ENCODE measurements around the gene NUP153. TPM values are rescaled to one million over a fixed set of nuclear protein-coding genes. Genes with fewer than 3 reads are reported as not detected.
A peak's percentile ranks its signal among the peaks of the same experiment; 100 is the strongest.

Gene NUP153
- total RNA-seq, 1 donor from 2014 or later: 30.8 TPM

DNA sequence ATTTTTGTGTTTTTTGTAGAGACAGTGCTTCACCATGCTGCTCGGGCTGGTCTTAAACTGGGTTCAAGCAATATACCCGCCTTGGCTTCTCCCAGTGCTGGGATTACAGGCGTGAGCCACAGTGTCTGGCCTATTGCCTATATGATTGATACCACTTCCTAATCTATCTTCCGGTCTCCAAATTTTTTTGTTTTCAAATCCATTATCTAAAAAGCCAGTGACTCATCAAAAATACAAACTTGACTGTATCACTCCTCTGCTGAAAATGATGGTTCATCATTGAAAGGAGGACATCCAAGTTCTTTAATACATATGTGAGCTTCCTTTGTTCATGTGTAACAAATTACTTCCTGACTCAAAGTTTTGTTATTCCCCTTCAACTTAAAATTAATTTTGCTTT lies 71.2 kb downstream of the NUP153 start:
- H3K4me3 ChIP-seq (ENCODE audit: low read length in 3 of 3): no peak overlapping the region
- H3K27ac ChIP-seq (ENCODE audit: low read depth, low read length): no peak overlapping the region
- no peak overlapping the region for H3K9ac ChIP-seq (ENCODE audit: low read depth in 1 of 3, low read length in 3 of 3)
- no peaks in the 10 kb centered on the region for H3K9me3 ChIP-seq (ENCODE audit: control insufficient read depth in 3 of 3, low read length in 3 of 3)
- no peaks in the 10 kb centered on the region for H3K27me3 ChIP-seq (ENCODE audit: control insufficient read depth in 3 of 3, insufficient read depth in 3 of 3, low read length in 3 of 3)
- peaks cover 2 to 7% (median 3%) of the 10 kb centered on the region in 3 donors for H3K4me1 ChIP-seq (ENCODE audit: control insufficient read depth in 3 of 3, insufficient read depth in 3 of 3, low read length in 3 of 3)
- peaks cover 0 to 24% (median 18%) of the 10 kb centered on the region in 3 donors for H3K36me3 ChIP-seq (ENCODE audit: control insufficient read depth in 3 of 3, insufficient read depth in 3 of 3, low read length in 3 of 3)

GRCh38 chr6:17633465-17634188 lies 73.1 kb downstream of the NUP153 start:
- H3K27ac ChIP-seq (ENCODE audit: low read depth, low read length): no peak overlapping the region
- H3K9ac ChIP-seq (ENCODE audit: low read depth in 1 of 3, low read length in 3 of 3): no peak overlapping the region
- H3K4me3 ChIP-seq (ENCODE audit: low read length in 3 of 3): no peak overlapping the region
- H3K36me3 ChIP-seq (ENCODE audit: control insufficient read depth in 3 of 3, insufficient read depth in 3 of 3, low read length in 3 of 3): peaks cover 0 to 22% (median 21%) of the 10 kb centered on the region in 3 donors
- H3K9me3 ChIP-seq (ENCODE audit: control insufficient read depth in 3 of 3, low read length in 3 of 3): no peaks in the 10 kb centered on the region
- peaks cover 3 to 5% (median 4%) of the 10 kb centered on the region in 3 donors for H3K4me1 ChIP-seq (ENCODE audit: control insufficient read depth in 3 of 3, insufficient read depth in 3 of 3, low read length in 3 of 3)
- H3K27me3 ChIP-seq (ENCODE audit: control insufficient read depth in 3 of 3, insufficient read depth in 3 of 3, low read length in 3 of 3): no peaks in the 10 kb centered on the region

GRCh38 chr6:17632934-17633333 lies 73.8 kb downstream of the NUP153 start:
- Histone ChIP-seq H3K9me3 (ENCODE audit: control insufficient read depth in 3 of 3, low read length in 3 of 3) (no peaks in the 10 kb centered on the region), H3K27ac (ENCODE audit: low read depth, low read length) (no peak overlapping the region), H3K4me1 (ENCODE audit: control insufficient read depth in 3 of 3, insufficient read depth in 3 of 3, low read length in 3 of 3) (peaks cover 0 to 3% (median 2%) of the 10 kb centered on the region in 3 donors), H3K27me3 (ENCODE audit: control insufficient read depth in 3 of 3, insufficient read depth in 3 of 3, low read length in 3 of 3) (no peaks in the 10 kb centered on the region), H3K9ac (ENCODE audit: low read depth in 1 of 3, low read length in 3 of 3) (no peak overlapping the region), H3K36me3 (ENCODE audit: control insufficient read depth in 3 of 3, insufficient read depth in 3 of 3, low read length in 3 of 3) (peaks cover 0 to 25% (median 22%) of the 10 kb centered on the region in 3 donors), H3K4me3 (ENCODE audit: low read length in 3 of 3) (no peak overlapping the region)

- Histone ChIP-seq H3K36me3 (ENCODE audit: control insufficient read depth in 3 of 3, insufficient read depth in 3 of 3, low read length in 3 of 3) (peaks cover 5 to 26% (median 18%) of the 10 kb centered on the region in 3 donors), H3K9ac (ENCODE audit: low read depth in 1 of 3, low read length in 3 of 3) (no peak overlapping the region), H3K9me3 (ENCODE audit: control insufficient read depth in 3 of 3, low read length in 3 of 3) (no peaks in the 10 kb centered on the region)
Measured at GRCh38 chr6:17630511-17631073, 76.1 kb downstream of the NUP153 start.

GRCh38 chr6:17629824-17630510 lies 76.8 kb downstream of the NUP153 start:
- H3K27me3 ChIP-seq (ENCODE audit: control insufficient read depth in 3 of 3, insufficient read depth in 3 of 3, low read length in 3 of 3): no peaks in the 10 kb centered on the region
- no peak overlapping the region for H3K27ac ChIP-seq (ENCODE audit: low read depth, low read length)
- H3K9ac ChIP-seq (ENCODE audit: low read depth in 1 of 3, low read length in 3 of 3): no peak overlapping the region
- H3K4me3 ChIP-seq (ENCODE audit: low read length in 3 of 3): no peak overlapping the region
- peaks cover 0 to 3% (median 2%) of the 10 kb centered on the region in 3 donors for H3K4me1 ChIP-seq (ENCODE audit: control insufficient read depth in 3 of 3, insufficient read depth in 3 of 3, low read length in 3 of 3)
- H3K36me3 ChIP-seq (ENCODE audit: control insufficient read depth in 3 of 3, insufficient read depth in 3 of 3, low read length in 3 of 3): peaks cover 5 to 30% (median 18%) of the 10 kb centered on the region in 3 donors
- H3K9me3 ChIP-seq (ENCODE audit: control insufficient read depth in 3 of 3, low read length in 3 of 3): no peaks in the 10 kb centered on the region

More at GRCh38 chr6:17630511-17631073, 76.1 kb downstream of the NUP153 start:
- Histone ChIP-seq H3K4me3 (ENCODE audit: low read length in 3 of 3) (no peak overlapping the region), H3K4me1 (ENCODE audit: control insufficient read depth in 3 of 3, insufficient read depth in 3 of 3, low read length in 3 of 3) (peaks cover 0 to 3% (median 2%) of the 10 kb centered on the region in 3 donors), H3K27ac (ENCODE audit: low read depth, low read length) (no peak overlapping the region), H3K27me3 (ENCODE audit: control insufficient read depth in 3 of 3, insufficient read depth in 3 of 3, low read length in 3 of 3) (no peaks in the 10 kb centered on the region)

GRCh38 chr6:17628873-17629272 lies 77.9 kb downstream of the NUP153 start:
- Histone ChIP-seq H3K9me3 (ENCODE audit: control insufficient read depth in 3 of 3, low read length in 3 of 3) (no peaks in the 10 kb centered on the region), H3K4me1 (ENCODE audit: control insufficient read depth in 3 of 3, insufficient read depth in 3 of 3, low read length in 3 of 3) (peaks cover 0 to 3% (median 2%) of the 10 kb centered on the region in 3 donors), H3K9ac (ENCODE audit: low read depth in 1 of 3, low read length in 3 of 3) (no peak overlapping the region), H3K36me3 (ENCODE audit: control insufficient read depth in 3 of 3, insufficient read depth in 3 of 3, low read length in 3 of 3) (peaks cover 5 to 36% (median 24%) of the 10 kb centered on the region in 3 donors), H3K27me3 (ENCODE audit: control insufficient read depth in 3 of 3, insufficient read depth in 3 of 3, low read length in 3 of 3) (no peaks in the 10 kb centered on the region), H3K4me3 (ENCODE audit: low read length in 3 of 3) (no peak overlapping the region), H3K27ac (ENCODE audit: low read depth, low read length) (peak overlapping the region; percentile 6)

DNA sequence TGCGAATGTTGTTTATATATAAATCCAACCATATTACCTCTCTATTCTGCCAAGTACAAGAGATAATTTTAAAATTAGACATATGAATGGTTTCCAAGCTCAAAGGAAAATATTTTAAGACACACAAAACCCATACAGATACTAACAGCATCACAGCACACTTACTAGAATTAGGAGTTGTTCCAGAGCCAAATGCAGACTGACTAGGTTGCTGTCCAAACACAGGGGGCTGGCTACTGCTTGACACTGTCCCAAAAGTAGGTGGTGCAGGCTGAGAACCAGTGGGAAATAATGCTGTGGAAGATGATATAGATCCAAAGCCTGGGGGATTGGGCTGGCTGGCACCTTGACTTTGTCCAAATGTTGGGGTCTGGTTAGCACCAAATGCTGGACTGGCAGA lies 82.3 kb downstream of the NUP153 start:
- Histone ChIP-seq H3K27ac (ENCODE audit: low read depth, low read length) (no peak overlapping the region), H3K4me3 (ENCODE audit: low read length in 3 of 3) (no peak overlapping the region), H3K27me3 (ENCODE audit: control insufficient read depth in 3 of 3, insufficient read depth in 3 of 3, low read length in 3 of 3) (no peaks in the 10 kb centered on the region), H3K36me3 (ENCODE audit: control insufficient read depth in 3 of 3, insufficient read depth in 3 of 3, low read length in 3 of 3) (peaks cover 11 to 37% (median 28%) of the 10 kb centered on the region in 3 donors), H3K4me1 (ENCODE audit: control insufficient read depth in 3 of 3, insufficient read depth in 3 of 3, low read length in 3 of 3) (peaks cover 0 to 2% (median under 1%) of the 10 kb centered on the region in 3 donors), H3K9ac (ENCODE audit: low read depth in 1 of 3, low read length in 3 of 3) (no peak overlapping the region), H3K9me3 (ENCODE audit: control insufficient read depth in 3 of 3, low read length in 3 of 3) (no peaks in the 10 kb centered on the region)

GRCh38 chr6:17622144-17622543 lies 84.6 kb downstream of the NUP153 start:
- H3K27ac ChIP-seq (ENCODE audit: low read depth, low read length): no peak overlapping the region
- H3K36me3 ChIP-seq (ENCODE audit: control insufficient read depth in 3 of 3, insufficient read depth in 3 of 3, low read length in 3 of 3): peaks cover 8 to 31% (median 24%) of the 10 kb centered on the region in 3 donors

GRCh38 chr6:17621003-17621402 lies 85.7 kb downstream of the NUP153 start:
- no peaks in the 10 kb centered on the region for H3K4me1 ChIP-seq (ENCODE audit: control insufficient read depth in 3 of 3, insufficient read depth in 3 of 3, low read length in 3 of 3)
- H3K36me3 ChIP-seq (ENCODE audit: control insufficient read depth in 3 of 3, insufficient read depth in 3 of 3, low read length in 3 of 3): peaks cover 8 to 36% (median 21%) of the 10 kb centered on the region in 3 donors
- H3K27ac ChIP-seq (ENCODE audit: low read depth, low read length): no peak overlapping the region
- no peaks in the 10 kb centered on the region for H3K9me3 ChIP-seq (ENCODE audit: control insufficient read depth in 3 of 3, low read length in 3 of 3)
- no peak overlapping the region for H3K9ac ChIP-seq (ENCODE audit: low read depth in 1 of 3, low read length in 3 of 3)
- H3K4me3 ChIP-seq (ENCODE audit: low read length in 3 of 3): no peak overlapping the region
- no peaks in the 10 kb centered on the region for H3K27me3 ChIP-seq (ENCODE audit: control insufficient read depth in 3 of 3, insufficient read depth in 3 of 3, low read length in 3 of 3)

More at GRCh38 chr6:17622144-17622543, 84.6 kb downstream of the NUP153 start:
- H3K4me1 ChIP-seq (ENCODE audit: control insufficient read depth in 3 of 3, insufficient read depth in 3 of 3, low read length in 3 of 3): no peaks in the 10 kb centered on the region
- no peak overlapping the region for H3K9ac ChIP-seq (ENCODE audit: low read depth in 1 of 3, low read length in 3 of 3)
- no peak overlapping the region for H3K4me3 ChIP-seq (ENCODE audit: low read length in 3 of 3)
- no peaks in the 10 kb centered on the region for H3K27me3 ChIP-seq (ENCODE audit: control insufficient read depth in 3 of 3, insufficient read depth in 3 of 3, low read length in 3 of 3)
- no peaks in the 10 kb centered on the region for H3K9me3 ChIP-seq (ENCODE audit: control insufficient read depth in 3 of 3, low read length in 3 of 3)

DNA sequence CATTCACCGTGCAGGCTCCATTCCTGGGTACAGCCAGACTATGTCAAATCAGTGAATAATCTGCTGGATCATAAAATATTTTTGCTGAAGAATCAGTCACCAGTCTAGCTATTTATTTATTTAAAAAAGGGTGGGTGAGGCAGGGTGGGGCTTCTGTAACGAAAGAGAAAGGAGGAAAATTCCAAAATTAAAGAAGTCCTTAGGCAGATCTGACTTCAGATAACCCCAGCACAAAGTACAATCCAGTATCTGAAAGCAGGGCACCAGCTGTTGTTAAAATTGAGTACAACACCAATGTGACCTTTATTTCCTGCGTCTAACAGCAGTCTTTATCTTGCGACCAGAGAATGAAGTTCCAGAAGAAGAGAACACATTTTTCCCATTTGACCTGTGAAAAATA lies 90.9 kb downstream of the NUP153 start:
- Histone ChIP-seq H3K4me1 (ENCODE audit: control insufficient read depth in 3 of 3, insufficient read depth in 3 of 3, low read length in 3 of 3) (no peaks in the 10 kb centered on the region), H3K36me3 (ENCODE audit: control insufficient read depth in 3 of 3, insufficient read depth in 3 of 3, low read length in 3 of 3) (peaks cover 0 to 21% (median 6%) of the 10 kb centered on the region in 3 donors), H3K9ac (ENCODE audit: low read depth in 1 of 3, low read length in 3 of 3) (no peak overlapping the region), H3K4me3 (ENCODE audit: low read length in 3 of 3) (no peak overlapping the region), H3K27ac (ENCODE audit: low read depth, low read length) (no peak overlapping the region), H3K27me3 (ENCODE audit: control insufficient read depth in 3 of 3, insufficient read depth in 3 of 3, low read length in 3 of 3) (no peaks in the 10 kb centered on the region), H3K9me3 (ENCODE audit: control insufficient read depth in 3 of 3, low read length in 3 of 3) (no peaks in the 10 kb centered on the region)
